Measurements from ENCODE around the gene ZNF234. TPM values are rescaled to one million over a fixed set of nuclear protein-coding genes. Genes with fewer than 3 reads are reported as not detected.
"Not testable (repeated sequence)": the region's sequence is repeated elsewhere in the genome, so short reads cannot be mapped to it uniquely, and the experiment has no call there.

Gene ZNF234
- total RNA-seq, 1 donor from 2014 or later = 8.7 TPM

DNA sequence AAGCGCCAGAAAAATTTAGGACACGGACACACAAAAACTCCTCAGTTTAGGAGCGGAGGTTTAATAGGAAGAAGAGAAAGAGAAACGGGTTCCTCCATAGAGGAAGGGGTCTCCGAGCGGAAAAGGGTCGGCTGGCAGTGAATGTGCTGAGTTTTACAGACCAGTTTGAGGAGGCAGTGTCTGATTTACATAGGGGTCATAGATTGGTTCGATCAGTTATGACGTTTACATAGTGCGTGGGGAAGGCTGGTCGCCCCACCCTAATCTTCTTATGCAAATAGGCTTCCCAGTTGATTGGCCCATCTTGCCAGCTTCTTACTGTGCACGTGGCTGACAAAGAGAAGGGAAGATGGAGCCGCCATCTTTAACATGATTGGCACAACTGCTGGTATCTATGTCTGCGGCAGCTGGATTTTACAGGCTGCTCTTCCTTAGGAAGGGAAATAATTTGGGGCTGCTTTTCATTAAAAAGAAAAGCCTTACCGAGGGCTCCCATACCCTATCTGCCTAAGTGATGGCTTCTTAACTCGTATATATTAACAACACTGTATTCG is 29.4 kb upstream of the ZNF234 start:
- peaks cover 49% of the 10 kb centered on the region for H3K9me3 ChIP-seq (replicated peaks)
- H3K36me3 ChIP-seq = peaks cover 42% of the 10 kb centered on the region
- H3K4me3 ChIP-seq = peak overlapping the region; percentile 88
- no peak overlapping the region for H3K27ac ChIP-seq (replicated peaks)
- DNase-seq = no peak
- intact Hi-C loops (cut with micrococcal nuclease) = no loop called here
- H3K27me3 ChIP-seq (ENCODE audit: low read depth) = no peaks in the 10 kb centered on the region
- peaks cover 31% of the 10 kb centered on the region for H3K4me1 ChIP-seq
- TF ChIP-seq, protein P1, sequence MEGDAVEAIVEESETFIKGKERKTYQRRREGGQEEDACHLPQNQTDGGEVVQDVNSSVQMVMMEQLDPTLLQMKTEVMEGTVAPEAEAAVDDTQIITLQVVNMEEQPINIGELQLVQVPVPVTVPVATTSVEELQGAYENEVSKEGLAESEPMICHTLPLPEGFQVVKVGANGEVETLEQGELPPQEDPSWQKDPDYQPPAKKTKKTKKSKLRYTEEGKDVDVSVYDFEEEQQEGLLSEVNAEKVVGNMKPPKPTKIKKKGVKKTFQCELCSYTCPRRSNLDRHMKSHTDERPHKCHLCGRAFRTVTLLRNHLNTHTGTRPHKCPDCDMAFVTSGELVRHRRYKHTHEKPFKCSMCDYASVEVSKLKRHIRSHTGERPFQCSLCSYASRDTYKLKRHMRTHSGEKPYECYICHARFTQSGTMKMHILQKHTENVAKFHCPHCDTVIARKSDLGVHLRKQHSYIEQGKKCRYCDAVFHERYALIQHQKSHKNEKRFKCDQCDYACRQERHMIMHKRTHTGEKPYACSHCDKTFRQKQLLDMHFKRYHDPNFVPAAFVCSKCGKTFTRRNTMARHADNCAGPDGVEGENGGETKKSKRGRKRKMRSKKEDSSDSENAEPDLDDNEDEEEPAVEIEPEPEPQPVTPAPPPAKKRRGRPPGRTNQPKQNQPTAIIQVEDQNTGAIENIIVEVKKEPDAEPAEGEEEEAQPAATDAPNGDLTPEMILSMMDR (IDR thresholded peaks at IDR 0.05; ENCODE audit: borderline replicate concordance) = no peak

- Histone ChIP-seq H3K36me3 (peaks cover 42% of the 10 kb centered on the region), H3K4me3 (peak overlapping the region; percentile 88), H3K27me3 (ENCODE audit: low read depth) (no peaks in the 10 kb centered on the region), H3K4me1 (peaks cover 31% of the 10 kb centered on the region), H3K9me3 (replicated peaks) (peaks cover 41% of the 10 kb centered on the region), H3K27ac (replicated peaks) (peak overlapping the region; percentile 86)
- TF ChIP-seq, protein P1 (IDR thresholded peaks at IDR 0.05; ENCODE audit: borderline replicate concordance) = no peak
- DNase-seq = no peak
- intact Hi-C loops (cut with micrococcal nuclease) = no loop called here
Observed at GRCh38 chr19:44112802-44113137, 28.6 kb upstream of the ZNF234 start.

DNA sequence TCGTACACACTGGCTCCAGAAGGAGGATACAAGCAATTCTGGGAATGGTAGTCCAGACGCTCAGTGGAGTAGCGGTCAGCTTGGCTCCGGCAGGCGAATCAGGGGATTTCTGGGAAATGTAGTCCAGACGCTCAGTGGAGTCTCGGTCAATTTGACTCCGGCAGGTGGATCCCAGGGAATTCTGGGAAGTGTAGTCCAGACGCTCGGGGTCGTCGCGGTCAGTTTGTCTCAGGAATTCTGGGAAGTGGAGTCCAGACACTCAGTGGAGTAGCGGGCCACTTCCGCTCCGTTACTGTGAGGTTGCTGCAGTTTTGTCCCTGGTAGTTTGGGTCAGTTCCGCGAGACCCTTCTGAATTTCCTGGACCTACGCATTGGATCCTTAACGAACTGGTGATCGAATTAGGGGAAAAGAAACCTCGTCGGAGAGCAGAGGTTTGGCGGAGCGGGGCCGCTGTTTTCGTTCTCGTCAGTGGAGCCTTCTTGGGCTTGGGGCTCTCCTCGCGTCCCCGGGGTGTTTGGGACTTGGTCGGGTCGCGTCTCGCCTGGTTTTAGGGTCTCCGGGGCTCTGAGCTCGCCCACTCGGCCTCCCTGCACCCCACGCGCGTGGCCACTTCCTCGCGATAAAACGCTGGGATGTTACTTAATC is 28.1 kb upstream of the ZNF234 start, which contains the start of gene ZNF225:
ZNF225 (plus strand) TSS at position 262 of the 646 bp plus-strand sequence. CDS start 2,429 bp downstream, outside the sequence.
- peak within 1 kb of the TSS; percentile 88 for H3K4me3 ChIP-seq
- H3K27me3 ChIP-seq (ENCODE audit: low read depth) = no peaks in the 10 kb centered on the region
- H3K27ac ChIP-seq (replicated peaks) = peak within 1 kb of the TSS; percentile 86
- intact Hi-C loops (cut with micrococcal nuclease) = no loop called here
- DNase-seq = peak; percentile 93
- peaks cover 42% of the 10 kb centered on the region for H3K36me3 ChIP-seq
- TF ChIP-seq, protein P1 (IDR thresholded peaks at IDR 0.05; ENCODE audit: borderline replicate concordance) = peak; percentile 40
- H3K9me3 ChIP-seq (replicated peaks) = peaks cover 37% of the 10 kb centered on the region
- peaks cover 31% of the 10 kb centered on the region for H3K4me1 ChIP-seq

- peaks cover 30% of the 10 kb centered on the region for H3K9me3 ChIP-seq (replicated peaks)
- TF ChIP-seq, protein P1 (IDR thresholded peaks at IDR 0.05; ENCODE audit: borderline replicate concordance) = no peak
- DNase-seq = no peak
- H3K36me3 ChIP-seq = peaks cover 42% of the 10 kb centered on the region
- H3K27ac ChIP-seq (replicated peaks) = peak overlapping the region; percentile 86
- peaks cover 31% of the 10 kb centered on the region for H3K4me1 ChIP-seq
- H3K27me3 ChIP-seq (ENCODE audit: low read depth) = no peaks in the 10 kb centered on the region
- intact Hi-C loops (cut with micrococcal nuclease) = no loop called here
- peak overlapping the region; percentile 88 for H3K4me3 ChIP-seq
Observed at GRCh38 chr19:44113784-44114390, 27.5 kb upstream of the ZNF234 start.

DNA sequence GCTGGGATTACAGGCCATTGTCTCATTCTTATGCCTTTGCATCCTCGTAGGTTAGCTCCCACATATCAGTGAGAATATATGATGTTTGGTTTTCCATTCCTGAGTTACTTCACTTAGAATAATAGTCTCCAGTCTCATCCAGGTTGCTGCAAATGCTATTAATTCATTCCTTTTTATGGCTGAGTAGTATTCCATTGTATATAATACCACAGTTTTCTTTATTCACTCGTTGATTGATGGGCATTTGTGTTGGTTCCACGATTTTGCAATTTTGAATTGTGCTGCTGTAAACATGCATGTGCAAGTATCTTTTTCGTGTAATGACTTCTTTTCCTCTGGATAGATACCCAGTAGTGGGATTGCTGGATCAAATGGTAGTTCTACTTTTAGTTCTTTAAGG is 20.2 kb upstream of the ZNF234 start:
- H3K4me1 ChIP-seq; H3K27ac ChIP-seq (replicated peaks); intact Hi-C loops (cut with micrococcal nuclease); DNase-seq; H3K27me3 ChIP-seq (ENCODE audit: low read depth); H3K4me3 ChIP-seq: not testable (repeated sequence)
- H3K36me3 ChIP-seq = peaks cover 100% of the 10 kb centered on the region
- peaks cover 58% of the 10 kb centered on the region for H3K9me3 ChIP-seq (replicated peaks)

- Histone ChIP-seq H3K27ac (replicated peaks) (no peak overlapping the region), H3K4me3 (no peak overlapping the region)
Observed at GRCh38 chr19:44131955-44132354, 9.4 kb upstream of the ZNF234 start.

More at GRCh38 chr19:44131955-44132354, 9.4 kb upstream of the ZNF234 start:
- Histone ChIP-seq H3K36me3 (peaks cover 66% of the 10 kb centered on the region), H3K9me3 (replicated peaks) (peaks cover 54% of the 10 kb centered on the region), H3K4me1 (no peaks in the 10 kb centered on the region), H3K27me3 (ENCODE audit: low read depth) (no peaks in the 10 kb centered on the region)
- TF ChIP-seq, protein P1 (IDR thresholded peaks at IDR 0.05; ENCODE audit: borderline replicate concordance) = no peak
- intact Hi-C loops (cut with micrococcal nuclease) = no loop called here
- DNase-seq = no peak

Measured in left ventricle myocardium inferior (tissue), 1 donor.